A549 treated with Mapracorat at 1 μM for 4 hours (cell line): ENCODE data around the gene EXPH5. TPM values are rescaled to one million over a fixed set of nuclear protein-coding genes. Genes with fewer than 3 reads are reported as not detected.

Experiments
- total RNA-seq: library from RNA; stranded (reverse); fragments of 200-300 nt; extraction: Qiagen RNA extraction; gene quantifications from 5 replicates; pipeline ENCODE4 v1.2.3, GENCODE V29; 2022

The EXPH5 gene
- 0.01 to 0.05 TPM (median 0.03 TPM) in 5 replicates for total RNA-seq

GRCh38 chr11:108593214-108593922 lies at the start of gene EXPH5:
TSS of gene EXPH5 (minus strand) at chr11:108593768. CDS start at chr11:108593536, 232 bp downstream.

GRCh38 chr11:108498046-108498815 lies 95.3 kb downstream of the EXPH5 start, which contains the start of gene POGLUT3:
TSS of gene POGLUT3 (minus strand) at chr11:108498384. CDS start at chr11:108498366, 18 bp downstream.

GRCh38 chr11:108467091-108467823 lies 126.3 kb downstream of the EXPH5 start, which contains the start of gene C11orf65:
TSS of gene C11orf65 (minus strand) at chr11:108467529. CDS start at chr11:108461559, 5,970 bp downstream.

Other genes with a start within 250 kb of the EXPH5 start
- 0.50 to 0.87 TPM (median 0.57 TPM) in 3 of 5 replicates, not detected in the others for gene C11orf65, start 126.2 kb downstream of the EXPH5 start, total RNA-seq
- gene POGLUT3, start 95.4 kb downstream of the EXPH5 start, total RNA-seq = 9.2 to 11.4 TPM (median 11.3 TPM) in 5 replicates
- 35.4 to 51.1 TPM (median 42.1 TPM) in 5 replicates for gene DDX10, start 71.3 kb upstream of the EXPH5 start, total RNA-seq